DMS153 treated with DMSO at 0.1 percent for 48 hours (cell line): ENCODE measurements around the gene ARHGAP9.
"Not testable (repeated sequence)": the region's sequence is repeated elsewhere in the genome, so short reads cannot be mapped to it uniquely, and the experiment has no call there.

Source experiments
- DNase-seq: peaks from one replicate; lab custom pipeline; 2025; ENCODE audit not compliant: unreplicated experiment; lab: John Stamatoyannopoulos, UW

ARHGAP9 gene

DNA sequence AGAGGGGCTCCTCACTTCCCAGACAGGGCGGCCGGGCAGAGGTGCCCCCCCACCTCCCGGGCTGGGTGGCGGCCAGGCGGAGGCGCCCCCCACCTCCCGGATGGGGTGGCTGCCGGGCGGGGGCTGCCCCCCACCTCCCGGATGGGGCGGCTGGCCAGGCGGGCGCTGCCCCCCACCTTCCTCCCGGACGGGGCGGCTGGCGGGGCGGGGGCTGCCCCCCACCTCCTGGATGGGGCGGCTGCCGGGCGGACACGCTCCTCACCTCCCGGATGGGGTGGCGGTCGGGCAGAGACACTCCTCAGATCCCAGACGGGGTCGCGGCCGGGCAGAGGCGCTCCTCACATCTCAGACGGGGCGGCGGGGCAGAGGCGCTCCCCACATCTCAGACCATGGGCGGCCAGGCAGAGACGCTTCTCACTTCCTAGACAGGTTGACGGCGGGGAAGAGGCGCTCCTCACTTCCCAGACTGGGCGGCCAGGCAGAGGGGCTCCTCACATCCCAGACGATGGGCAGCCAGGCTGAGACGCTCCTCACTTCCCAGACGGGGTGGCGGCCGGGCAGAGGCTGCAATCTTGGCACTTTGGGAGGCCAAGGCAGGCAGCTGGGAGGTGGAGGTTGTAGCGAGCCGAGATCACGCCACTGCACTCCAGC is 15.5 kb upstream of the ARHGAP9 start:
- not testable (repeated sequence) for DNase-seq

DNA sequence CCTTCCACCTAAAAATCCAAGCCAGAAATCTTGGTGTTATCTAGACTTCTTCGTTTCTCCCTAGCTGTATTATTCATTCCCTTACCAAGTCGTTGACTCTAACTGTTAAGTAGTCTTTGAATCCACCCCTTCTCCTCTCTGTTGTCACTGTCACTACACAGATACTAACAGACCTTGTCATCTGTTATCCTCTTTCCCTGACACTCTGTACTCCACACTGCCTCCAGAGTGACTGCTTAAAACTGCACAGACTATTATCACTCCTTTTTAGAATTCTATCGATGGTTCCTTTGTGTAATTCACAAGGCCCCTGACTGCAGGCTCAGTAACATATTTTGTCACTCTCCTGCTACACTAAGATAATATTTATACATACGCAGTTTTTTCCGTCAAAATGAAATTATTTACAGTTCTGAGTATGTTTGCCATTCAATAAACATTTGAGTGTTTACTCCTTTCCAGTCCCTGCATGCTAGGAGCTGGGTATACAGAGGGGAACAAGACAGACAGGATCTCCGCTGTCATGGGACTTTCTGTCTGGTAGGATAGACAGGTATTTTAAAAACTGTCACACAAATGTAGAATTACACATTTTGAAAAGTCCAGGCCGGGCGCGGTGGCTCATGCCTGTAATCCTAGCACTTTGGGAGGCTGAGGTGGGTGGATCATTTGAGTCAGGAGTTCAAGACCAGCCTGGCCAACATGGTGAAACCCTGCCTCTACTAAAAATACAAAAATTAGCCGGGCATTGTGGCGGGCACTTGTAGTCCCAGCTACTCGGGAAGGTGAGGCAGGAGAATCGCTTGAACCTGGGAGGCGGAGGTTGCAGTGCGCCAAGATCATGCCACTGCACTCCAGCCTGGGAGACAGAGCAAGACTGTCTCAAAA is 12.0 kb upstream of the ARHGAP9 start:
- DNase-seq = no peak

DNA sequence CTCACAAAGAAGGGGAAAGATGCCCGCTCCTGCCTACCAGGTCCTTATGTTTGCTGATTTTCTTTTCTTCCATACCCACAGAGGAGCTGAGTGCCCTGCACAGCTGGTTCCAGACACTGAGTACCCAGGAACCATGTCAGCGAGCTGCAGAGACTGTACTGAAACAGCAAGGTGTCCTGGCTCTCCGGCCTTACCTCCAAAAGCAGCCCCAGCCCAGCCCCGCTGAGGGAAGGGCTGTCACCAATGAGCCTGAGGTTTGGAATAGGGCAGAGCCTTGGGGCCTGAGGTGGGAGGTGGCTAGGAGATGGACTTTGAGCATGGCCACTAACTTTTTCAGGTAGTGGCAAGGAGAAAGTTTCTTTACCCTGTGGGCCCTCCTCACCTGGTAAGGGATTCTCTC is 10.5 kb upstream of the ARHGAP9 start:
- DNase-seq = no peak

DNA sequence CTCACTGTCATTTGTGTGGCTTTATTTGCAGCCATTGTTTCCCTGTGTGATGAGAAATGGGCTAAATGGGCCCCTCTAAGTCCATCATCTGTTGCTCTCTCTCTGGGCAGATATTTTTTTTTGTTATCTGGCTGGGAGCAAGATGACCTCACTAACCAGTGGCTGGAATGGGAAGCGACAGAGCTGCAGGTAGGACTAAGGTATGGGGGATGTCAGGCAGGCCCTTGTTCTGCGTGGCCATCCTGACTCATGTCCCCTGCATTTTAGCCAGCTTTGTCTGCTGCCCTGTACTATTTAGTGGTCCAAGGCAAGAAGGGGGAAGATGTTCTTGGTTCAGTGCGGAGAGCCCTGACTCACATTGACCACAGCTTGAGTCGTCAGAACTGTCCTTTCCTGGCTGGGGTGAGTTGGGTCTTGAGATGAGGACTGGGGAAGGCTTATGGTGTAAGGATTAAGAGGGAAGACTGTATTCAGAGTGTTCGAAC is 9.5 kb upstream of the ARHGAP9 start:
- no peak for DNase-seq

DNA sequence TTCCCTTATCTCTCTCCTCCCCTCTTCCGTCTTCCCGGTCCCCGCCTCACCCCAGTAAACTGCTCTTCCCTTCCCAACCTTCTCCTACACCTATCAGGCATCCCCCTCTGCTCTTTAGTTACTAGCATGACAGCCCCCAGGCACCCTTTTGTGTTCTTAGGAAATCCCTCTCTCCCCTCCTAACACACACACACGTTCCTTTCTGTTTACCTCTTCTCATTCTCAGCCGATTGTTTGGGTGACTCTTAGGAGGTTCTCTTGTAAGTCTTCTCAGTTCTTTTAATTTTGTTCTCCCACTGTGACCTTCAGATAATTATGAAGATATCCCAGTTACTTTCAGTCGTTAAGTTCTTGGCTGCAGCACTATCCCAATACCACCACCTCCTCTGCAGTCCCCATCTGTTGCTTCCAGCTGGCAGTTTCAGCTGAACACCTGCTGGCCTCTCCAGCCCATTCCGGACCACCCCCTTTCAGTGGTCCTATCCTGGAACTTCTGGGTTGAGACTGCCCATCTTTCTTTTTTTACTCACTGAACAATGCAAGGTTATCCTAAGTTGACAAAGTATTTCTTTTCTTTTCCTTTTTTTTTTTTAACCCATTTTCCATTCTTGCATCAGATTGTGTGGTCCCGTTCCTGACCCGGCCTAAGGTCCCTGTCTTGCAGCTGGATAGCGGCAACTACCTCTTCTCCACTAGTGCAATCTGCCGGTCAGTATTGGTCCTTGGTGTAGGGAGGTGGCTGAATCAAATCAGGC is 8.9 kb upstream of the ARHGAP9 start:
- DNase-seq = no peak

DNA sequence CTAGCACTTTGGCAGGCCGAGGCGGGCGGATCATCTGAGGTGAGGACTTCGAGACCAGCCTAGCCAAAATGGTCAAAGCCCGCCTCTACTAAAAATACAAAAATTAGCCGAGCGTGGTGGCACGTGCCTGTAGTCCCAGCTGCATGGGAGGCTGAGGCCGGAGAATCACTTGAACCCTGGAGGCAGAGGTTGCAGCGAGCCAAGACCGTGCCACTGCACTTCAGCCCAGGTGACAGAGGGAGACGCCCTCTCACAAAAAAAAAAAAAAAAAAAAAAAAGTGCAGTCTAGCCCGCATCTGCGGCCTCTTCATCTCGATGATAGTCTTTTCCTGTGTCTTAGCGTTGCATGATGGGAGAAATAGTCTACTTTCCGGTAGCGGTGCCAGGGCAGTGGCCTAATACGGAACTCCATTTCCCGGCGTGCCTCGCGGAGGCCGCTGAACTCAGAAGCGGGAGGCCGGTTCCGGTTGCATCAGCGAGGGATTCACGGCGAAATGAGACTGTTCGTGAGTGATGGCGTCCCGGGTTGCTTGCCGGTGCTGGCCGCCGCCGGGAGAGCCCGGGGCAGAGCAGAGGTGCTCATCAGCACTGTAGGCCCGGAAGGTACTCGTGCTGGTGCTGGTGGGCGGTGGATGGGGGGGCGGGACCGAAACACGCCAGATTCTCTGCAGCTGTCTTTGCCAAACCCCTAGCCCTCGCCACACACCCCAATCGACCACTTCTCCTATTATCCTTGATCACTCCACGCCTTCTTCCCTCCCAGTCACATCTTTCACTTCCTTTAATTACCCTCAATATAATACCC is 8.1 kb upstream of the ARHGAP9 start, which contains the start of gene MARS1:
TSS of gene MARS1 (plus strand) at position 472 of the 805 bp plus-strand sequence. CDS start at position 495, 23 bp downstream.
- peak; percentile 92 for DNase-seq

DNA sequence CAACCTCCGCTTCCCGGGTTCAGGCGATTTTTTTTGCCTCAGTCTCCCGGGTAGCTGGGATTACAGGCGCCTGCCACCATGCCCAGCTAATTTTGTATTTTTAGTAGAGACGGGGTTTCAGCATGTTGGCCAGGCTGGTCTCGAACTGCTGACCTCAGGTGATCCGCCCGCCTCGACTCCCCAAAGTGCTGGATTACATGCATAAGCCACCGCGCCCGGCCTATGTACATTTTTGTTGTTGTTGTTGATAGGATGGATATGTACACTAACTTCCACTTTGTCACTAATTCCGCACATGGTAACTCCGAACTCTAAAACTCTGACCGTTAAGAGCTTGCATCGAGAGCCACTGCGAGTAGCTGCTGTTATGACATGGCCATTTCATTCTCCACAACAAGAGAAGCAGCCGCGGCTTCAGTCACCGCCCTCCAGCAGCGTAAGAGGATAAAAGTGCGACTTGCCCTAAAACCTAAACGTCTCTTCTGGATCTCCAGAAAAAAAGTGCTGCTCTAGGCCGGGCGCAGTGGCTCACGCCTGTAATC is 7.5 kb upstream of the ARHGAP9 start:
- DNase-seq = no peak

DNA sequence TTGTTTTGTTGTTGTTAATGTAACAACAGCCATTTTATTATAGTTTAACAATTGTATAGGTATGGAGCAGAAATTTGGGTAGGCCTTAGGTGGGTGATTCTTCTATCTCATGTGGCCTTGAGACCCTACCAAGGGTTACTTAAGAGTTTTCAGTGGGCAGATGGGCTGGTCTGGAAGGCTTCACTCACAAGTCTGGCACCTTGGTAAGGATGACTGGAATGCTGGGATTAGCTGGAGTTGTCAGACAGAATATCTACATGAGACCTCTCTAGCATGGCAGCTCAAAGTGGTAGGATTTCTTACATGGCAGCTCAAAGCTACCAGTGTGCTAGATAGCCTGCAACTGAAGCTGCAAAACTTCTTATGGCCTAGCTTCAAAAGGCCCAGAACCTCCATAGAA is 6.0 kb upstream of the ARHGAP9 start:
- DNase-seq = no peak

DNA sequence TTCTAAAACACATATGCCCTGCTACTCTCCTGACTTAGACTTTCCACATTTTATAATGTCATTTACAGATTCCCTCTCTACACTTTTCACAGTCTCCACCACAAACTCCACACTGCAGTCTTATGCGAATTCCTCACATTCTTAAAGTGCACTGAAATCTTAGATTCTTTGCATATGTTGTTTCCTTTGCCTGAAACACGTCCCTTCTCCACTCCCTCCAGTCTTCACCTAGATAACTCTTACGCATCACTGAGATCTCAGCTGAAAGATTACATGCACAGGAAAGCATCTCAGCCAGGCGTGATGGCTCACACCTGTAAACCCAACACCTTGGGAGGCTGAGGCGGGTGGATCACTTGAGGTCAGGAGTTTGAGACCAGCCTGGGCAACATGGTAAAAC is 3.8 kb upstream of the ARHGAP9 start:
- no peak for DNase-seq

DNA sequence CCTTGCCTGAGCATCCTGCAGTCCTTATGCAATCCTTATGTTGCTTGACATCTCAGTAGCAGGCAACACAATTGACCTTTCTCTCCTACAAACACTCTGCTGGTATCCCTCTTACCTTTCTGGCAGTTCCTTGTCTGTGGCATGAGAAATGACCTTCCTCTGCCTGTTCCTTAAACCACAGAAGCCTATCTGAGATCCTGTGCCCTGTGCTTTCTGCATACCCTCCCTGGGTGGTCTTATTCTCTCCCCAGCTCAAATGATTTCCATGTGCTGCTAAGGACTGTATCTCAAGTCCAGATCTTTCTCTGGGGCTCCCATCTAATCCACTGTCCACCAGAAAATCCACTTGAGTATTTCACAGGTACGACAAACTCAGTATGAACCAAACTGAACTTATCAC is 2.0 kb upstream of the ARHGAP9 start:
- no peak for DNase-seq

DNA sequence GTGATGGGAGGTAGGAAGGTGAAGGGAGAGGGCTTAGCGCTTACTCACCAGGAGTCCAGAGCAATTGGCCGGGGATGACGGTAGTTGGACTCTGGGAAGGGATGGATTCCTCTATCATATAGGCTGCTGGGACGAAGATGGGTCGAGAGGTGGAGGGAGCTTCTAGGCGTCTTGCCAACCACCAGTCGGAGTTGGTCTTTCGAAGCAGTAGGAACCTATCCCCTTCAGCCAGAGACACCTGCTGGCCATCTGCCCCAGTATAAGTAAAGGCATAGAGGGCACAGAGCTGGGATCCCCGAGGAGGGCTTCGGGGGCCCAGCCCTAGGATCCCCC is 657 bp downstream of the ARHGAP9 start:
- no peak for DNase-seq

DNA sequence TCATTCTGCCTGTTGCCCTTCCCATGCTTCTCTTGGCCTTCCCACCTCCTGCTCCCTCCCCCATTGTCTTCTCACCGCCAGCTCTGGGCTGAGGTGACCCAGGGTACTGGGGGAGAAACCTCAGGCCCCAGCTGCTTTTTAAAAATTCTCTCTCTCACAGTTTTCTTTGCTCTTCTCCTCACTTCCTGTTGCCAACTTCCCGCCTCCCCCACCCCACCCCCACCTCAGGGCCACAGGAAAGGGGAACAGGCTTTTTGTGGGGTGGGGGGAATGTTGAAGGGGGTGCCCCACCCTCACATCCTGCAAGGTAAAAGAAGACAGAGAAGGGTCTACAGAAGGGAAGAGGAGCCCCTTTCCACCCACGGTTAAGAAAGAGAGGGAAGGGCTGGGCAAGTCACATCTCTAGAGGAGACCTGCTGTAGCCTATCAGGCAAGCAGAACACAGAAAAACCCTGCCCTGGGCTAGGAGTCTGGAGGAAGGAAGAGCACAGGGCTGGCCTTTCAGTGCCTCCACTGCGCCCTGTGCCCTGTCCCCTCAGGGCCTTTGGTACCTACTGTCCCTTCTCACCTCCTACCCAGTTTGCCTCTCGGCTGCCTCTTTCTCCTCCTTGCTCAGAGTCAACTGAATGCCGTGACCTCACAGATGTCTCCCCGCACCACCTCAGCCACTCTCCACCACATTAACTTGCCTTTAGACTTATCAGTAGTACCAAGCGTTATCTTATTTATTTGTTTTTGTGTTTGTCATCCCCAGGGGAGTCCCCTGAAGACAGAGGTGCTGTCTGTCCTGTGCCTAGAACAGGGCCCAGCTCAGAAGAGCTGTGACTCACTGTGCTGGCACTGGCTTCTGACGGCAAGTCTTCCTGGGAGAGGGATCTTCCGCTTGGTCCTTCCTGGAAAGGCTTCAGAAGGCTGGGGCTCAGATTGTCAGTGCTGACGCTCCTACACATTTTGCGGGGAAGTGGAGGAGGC is 1.7 kb downstream of the ARHGAP9 start:
- no peak for DNase-seq

DNA sequence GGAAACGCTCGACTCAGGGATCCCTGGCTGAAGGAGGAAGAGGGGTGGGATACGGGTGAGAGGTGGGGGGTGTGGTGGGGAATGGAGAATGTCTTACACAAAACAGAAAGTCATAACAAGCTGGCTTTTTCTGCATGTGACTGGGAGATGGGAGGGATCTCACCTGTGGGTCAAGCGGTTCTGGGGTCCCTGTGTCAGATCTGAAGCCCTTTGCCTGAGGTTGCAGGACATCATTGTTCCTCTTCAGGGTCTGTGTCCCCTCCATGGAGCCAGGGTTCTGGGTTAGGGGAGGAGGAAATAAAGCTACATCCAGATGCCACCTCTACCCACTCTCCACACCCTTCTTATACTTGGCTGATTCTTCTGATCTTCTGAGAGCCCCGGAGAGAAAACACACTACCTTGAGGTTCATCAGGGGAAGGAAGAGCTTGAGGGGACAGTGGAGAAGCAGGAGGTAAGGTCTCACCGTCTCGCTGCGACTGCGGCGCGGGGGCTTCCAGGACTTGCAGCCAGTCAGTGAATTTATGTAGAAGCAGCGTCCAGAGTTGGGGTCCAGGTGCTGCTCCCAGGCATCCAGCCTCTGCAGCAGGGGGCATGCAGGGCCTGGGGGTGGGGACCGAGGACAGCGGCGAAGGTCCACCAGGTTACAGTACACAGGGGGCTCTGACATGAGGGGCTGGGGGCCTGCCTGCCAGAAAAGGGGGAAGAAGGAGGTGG is 2.5 kb downstream of the ARHGAP9 start:
- no peak for DNase-seq

DNA sequence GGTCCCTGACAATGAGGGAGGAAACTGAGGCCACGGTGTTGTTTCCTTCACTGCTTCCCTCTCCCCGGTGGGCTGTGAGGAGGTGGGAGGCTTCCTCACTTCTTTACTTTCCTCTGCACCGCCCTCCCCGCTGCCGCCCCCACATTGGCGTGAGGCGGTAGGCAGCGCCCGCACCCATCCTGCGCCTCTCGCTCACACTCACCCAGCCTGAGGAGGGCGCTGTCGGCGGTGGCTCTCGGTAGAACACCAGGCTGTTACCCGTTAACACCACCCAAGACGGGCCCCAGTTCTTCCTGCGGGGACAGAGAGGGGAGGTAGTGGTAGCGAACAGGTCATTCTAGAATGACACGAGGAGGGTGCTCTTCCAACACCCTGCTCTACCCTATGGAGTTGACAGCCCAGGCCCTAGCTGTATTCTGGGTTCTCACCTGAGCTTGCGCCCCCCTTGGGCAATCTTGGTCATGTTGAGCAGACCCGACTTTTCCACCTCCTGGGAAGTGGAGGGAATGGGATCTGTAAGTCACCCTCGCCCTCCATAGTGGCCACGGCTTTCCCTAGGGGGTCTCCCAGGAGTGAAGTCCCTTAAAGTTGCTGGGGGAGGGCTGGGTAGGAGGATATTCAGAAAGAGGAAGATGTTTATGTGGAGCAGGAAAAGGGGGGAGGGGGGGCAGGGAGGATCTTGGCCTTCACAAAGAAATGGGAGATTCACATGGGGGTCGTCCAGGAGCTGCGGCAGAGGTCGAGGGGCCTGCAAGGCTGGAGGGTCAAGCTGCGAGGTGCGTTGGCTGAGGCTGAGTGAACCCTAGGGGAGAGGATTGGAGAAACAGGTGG is 3.3 kb downstream of the ARHGAP9 start:
- DNase-seq = no peak

DNA sequence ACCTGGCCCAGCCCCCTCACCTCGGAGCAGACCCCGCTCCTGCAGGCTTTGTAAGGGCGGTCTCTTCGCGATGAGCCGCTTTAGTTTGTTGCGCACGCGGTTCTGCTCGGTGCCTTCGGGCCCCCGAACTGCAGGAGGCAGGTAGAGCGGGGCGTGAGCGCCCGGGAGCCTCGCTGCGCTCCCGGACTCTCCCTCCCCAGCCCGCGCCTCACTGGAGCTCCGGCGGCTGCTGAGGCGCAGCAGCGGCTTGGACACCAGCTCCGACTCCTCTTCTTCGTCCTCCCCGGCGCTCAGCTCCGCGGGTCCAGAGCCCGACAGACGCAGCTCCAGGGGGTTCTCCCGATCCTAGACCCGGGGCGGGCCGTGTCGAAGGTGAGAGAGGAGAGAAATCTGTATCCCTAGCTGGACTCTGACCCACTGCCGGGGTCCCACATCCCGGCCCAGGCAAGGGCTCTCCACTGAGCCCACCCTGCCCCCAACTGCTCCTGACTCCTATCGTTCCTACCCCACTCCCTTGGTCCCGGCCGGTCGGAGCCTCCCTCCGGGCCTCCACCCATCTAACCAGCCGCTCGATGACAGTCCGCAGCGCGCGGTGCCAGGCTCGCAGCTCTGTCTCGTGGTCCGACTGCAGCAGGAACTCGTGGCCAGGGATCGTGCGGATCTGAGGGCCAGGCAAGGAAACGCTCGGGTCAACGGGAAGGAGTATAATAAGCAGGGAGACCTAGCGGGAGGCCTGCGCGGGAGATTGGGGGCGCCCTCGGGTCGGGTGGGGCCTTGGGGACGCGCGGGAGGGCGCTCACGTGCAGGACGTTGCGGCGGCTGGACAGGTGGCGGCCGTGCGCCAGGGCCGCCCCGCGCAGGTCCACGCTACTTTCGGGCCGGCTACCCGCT is 4.2 kb downstream of the ARHGAP9 start:
- DNase-seq = no peak

DNA sequence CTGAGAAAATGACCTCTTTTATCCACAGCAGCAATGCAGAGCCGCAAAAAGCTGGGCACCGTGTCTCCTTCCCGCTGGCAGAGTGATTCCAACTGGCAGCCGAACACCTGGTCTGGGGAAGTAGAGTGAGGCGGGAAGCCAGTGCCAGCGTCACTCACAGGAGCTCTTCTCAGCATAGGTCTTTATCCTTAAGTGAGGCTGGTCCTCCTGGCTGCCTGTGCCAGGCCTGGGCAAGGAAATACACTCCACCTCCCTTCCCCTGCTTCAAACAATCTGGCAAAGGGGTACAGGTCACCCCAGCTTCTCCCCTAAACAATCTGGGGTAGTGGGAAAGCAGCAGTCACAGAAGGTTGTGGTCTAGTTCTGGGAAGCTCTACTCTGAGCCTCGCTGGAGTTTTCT is 4.8 kb downstream of the ARHGAP9 start:
- DNase-seq = no peak

DNA sequence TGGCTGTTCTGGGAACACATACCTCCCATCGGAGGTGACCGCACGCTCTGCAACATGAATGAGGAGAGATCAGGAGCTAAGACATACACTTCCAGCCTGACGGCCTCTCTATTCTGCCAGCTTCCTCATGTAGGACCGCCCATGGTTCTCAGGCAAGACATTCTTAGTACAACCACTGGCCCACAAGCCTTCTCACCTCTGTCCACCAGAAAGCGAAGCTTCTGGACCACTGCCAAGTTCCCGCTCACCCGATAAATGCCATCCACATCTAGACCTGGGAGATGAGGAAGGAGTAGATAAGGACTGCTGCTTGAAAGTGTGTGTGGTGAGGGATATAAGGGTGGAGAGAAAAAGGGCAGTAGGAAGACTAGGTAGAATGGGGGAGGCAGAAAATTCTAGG is 5.2 kb downstream of the ARHGAP9 start:
- no peak for DNase-seq
